ENCODE measurements around the gene UQCRFS1.

The UQCRFS1 gene

GRCh38 chr19:29170554-29170953 lies 42.4 kb downstream of the UQCRFS1 start:
- in situ Hi-C loops (cut with MboI; ENCODE audit: low sequenced_read_pairs), result no loop called here

DNA sequence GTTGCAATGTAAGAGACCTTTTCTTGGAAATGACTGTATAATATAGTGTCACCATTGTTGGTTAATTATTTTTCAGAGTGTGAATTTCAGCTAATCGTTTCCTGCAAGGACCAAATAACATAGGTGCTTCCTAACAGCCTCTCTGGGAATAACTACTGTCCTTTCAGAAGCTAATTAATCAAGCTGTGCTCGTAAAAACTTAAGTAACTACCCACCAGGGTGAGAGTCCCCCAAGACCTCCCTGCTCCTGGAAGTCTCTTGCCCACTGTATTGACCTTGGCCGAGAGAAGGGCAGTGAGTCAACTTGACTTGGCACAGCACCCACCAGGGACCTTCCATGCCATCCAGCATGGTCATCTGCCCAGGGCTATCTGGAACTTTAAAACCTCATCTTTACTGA lies 50.3 kb downstream of the UQCRFS1 start:
- in situ Hi-C loops (cut with MboI; ENCODE audit: low sequenced_read_pairs), result no loop called here

DNA sequence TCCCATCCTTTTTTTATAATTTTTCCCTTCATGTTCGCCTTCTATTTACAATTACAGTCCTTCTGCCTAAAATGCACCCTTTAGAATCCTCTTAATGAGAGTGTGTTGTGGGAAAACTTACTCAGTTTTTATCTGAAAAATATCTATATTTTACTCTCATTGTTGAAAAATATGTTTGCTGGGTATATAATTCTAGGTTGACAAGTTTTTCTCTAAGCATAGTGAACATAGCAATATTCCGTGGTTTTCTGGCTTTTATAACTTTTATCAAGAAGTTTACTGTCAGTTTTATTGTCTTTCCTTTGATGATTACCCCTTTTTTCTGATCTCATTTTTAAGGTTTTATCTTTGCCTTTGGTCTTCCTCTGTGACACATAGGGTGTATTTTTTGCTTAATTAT lies 57.3 kb downstream of the UQCRFS1 start:
- in situ Hi-C loops (cut with MboI; ENCODE audit: low sequenced_read_pairs), result no loop called here
